HL-60 (cell line): ENCODE results near the gene TMEM9.

Source experiments
- DNase-seq, 2 experiments: peaks; one replicate each; pipeline ENCODE4 v3.0.0-alpha.2; 2010 to 2020; ENCODE audit warnings: low read depth in 1 of 2, low spot score in 1 of 2
- H3K27ac ChIP-seq: fragments of 250-450 bp; sonication (Bioruptor Pico); replicated peaks from 2 replicates; pipeline ENCODE4 v1.5.1; 2020; ENCODE audit warnings: mild to moderate bottlenecking, moderate library complexity
- H3K27me3 ChIP-seq: fragments of 250-450 bp; sonication (Bioruptor Pico); 2 replicates; pipeline ENCODE4 v1.5.1; 2021; ENCODE audit warnings: mild to moderate bottlenecking, moderate library complexity; ENCODE audit not compliant: insufficient read depth, poor library complexity, severe bottlenecking
- H3K4me3 ChIP-seq: replicated peaks from 2 replicates; pipeline ENCODE4 v1.5.1; 2011; ENCODE audit warnings: mild to moderate bottlenecking, control low read depth, low read length; ENCODE audit not compliant: insufficient read depth
- GABPA ChIP-seq: IDR thresholded peaks from 2 replicates; pipeline ENCODE4 v1.6.1; 2012; ENCODE audit warnings: low read depth
- POLR2AphosphoS5 ChIP-seq: IDR thresholded peaks from 2 replicates; pipeline ENCODE4 v1.6.1; 2012; ENCODE audit warnings: low read depth
- SPI1 ChIP-seq: IDR thresholded peaks from 2 replicates; pipeline ENCODE4 v1.6.1; 2012; ENCODE audit warnings: low read depth, mild to moderate bottlenecking, borderline replicate concordance
- TF ChIP-seq, protein P1 (sequence below): IDR thresholded peaks from one replicate; pipeline ENCODE4 v1.5.1; 2011; ENCODE audit warnings: low read length, control low read depth, inconsistent platforms; ENCODE audit not compliant: insufficient read depth
- TF ChIP-seq, protein P2 (sequence below): IDR thresholded peaks from 2 replicates; pipeline ENCODE4 v1.6.1; 2012; ENCODE audit warnings: low read depth; ENCODE audit not compliant: insufficient replicate concordance

Gene TMEM9

GRCh38 chr1:201169971-201170532 is 15.8 kb upstream of the TMEM9 start:
- H3K27me3 ChIP-seq, result peaks cover 10% of the 10 kb centered on the region
- H3K27ac ChIP-seq, result no peak overlapping the region
- H3K4me3 ChIP-seq, result no peak overlapping the region
- TF ChIP-seq, protein P1, sequence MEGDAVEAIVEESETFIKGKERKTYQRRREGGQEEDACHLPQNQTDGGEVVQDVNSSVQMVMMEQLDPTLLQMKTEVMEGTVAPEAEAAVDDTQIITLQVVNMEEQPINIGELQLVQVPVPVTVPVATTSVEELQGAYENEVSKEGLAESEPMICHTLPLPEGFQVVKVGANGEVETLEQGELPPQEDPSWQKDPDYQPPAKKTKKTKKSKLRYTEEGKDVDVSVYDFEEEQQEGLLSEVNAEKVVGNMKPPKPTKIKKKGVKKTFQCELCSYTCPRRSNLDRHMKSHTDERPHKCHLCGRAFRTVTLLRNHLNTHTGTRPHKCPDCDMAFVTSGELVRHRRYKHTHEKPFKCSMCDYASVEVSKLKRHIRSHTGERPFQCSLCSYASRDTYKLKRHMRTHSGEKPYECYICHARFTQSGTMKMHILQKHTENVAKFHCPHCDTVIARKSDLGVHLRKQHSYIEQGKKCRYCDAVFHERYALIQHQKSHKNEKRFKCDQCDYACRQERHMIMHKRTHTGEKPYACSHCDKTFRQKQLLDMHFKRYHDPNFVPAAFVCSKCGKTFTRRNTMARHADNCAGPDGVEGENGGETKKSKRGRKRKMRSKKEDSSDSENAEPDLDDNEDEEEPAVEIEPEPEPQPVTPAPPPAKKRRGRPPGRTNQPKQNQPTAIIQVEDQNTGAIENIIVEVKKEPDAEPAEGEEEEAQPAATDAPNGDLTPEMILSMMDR, result no peak
- TF ChIP-seq SPI1, result no peak
- TF ChIP-seq GABPA, result no peak
- TF ChIP-seq, protein P2, sequence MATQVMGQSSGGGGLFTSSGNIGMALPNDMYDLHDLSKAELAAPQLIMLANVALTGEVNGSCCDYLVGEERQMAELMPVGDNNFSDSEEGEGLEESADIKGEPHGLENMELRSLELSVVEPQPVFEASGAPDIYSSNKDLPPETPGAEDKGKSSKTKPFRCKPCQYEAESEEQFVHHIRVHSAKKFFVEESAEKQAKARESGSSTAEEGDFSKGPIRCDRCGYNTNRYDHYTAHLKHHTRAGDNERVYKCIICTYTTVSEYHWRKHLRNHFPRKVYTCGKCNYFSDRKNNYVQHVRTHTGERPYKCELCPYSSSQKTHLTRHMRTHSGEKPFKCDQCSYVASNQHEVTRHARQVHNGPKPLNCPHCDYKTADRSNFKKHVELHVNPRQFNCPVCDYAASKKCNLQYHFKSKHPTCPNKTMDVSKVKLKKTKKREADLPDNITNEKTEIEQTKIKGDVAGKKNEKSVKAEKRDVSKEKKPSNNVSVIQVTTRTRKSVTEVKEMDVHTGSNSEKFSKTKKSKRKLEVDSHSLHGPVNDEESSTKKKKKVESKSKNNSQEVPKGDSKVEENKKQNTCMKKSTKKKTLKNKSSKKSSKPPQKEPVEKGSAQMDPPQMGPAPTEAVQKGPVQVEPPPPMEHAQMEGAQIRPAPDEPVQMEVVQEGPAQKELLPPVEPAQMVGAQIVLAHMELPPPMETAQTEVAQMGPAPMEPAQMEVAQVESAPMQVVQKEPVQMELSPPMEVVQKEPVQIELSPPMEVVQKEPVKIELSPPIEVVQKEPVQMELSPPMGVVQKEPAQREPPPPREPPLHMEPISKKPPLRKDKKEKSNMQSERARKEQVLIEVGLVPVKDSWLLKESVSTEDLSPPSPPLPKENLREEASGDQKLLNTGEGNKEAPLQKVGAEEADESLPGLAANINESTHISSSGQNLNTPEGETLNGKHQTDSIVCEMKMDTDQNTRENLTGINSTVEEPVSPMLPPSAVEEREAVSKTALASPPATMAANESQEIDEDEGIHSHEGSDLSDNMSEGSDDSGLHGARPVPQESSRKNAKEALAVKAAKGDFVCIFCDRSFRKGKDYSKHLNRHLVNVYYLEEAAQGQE, result no peak
- TF ChIP-seq POLR2AphosphoS5, result no peak
- DNase-seq, result no peak

GRCh38 chr1:201169203-201169602 is 14.9 kb upstream of the TMEM9 start:
- no peak for DNase-seq
- H3K27ac ChIP-seq, result no peak overlapping the region

DNA sequence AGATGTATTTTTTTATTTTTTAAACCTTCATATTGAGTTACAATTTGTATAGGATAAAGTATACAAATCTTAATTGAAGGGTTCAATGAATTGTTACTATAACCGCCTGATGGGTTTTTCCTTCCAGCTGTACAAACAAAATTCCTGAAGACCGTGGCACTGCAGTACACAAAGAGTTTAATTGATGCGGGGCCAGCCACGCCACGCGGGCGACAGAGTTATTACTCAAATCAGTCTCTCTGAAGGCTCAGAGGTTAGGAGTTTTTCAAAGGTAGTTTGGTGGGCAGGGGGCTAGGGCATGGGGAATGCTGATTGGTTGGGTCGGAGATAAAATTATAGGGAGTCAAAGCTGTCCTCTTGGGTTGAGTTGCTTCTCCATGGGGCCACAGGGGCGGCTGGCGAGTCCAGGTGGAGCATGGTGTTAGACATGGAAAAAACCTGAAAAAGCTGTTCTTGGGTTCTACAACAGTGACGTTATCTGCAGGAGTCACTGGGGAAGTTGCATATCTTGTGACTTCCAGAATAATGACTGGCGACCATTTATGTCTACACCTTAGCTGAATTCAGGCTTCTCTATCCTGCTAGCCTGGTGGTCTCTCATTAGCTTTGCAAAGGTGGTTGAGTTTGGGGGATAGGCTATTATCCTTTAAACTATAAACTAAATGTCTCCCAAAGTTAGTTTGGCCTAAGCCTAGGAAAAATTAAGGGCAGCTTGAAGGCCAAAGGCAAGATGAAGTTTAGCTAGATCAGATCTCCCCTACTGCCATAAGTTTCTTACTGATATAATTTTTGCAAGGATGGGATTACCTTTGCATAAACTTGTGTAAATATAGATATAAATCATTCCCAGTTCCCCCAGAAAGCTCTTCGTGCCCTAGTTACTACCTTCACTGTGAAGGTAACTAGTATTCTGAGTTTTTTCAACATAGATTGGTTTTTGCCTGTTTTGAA is 13.0 kb upstream of the TMEM9 start:
- H3K27ac ChIP-seq, result no peak overlapping the region
- DNase-seq, result no peak
- peaks cover 10% of the 10 kb centered on the region for H3K27me3 ChIP-seq
- no peak overlapping the region for H3K4me3 ChIP-seq
- TF ChIP-seq SPI1 (no peak), POLR2AphosphoS5 (no peak), GABPA (no peak)
- TF ChIP-seq, protein P1, result no peak
- TF ChIP-seq, protein P2, result no peak

More at GRCh38 chr1:201169203-201169602, 14.9 kb upstream of the TMEM9 start:
- peaks cover 10% of the 10 kb centered on the region for H3K27me3 ChIP-seq
- no peak overlapping the region for H3K4me3 ChIP-seq
- TF ChIP-seq SPI1 (no peak), POLR2AphosphoS5 (no peak), GABPA (no peak)
- TF ChIP-seq, protein P1, result no peak
- TF ChIP-seq, protein P2, result no peak
